Thyroid gland (tissue), 4 donors: Measurements from ENCODE around the gene ETV7.

Source experiments
- CTCF ChIP-seq, 6 experiments: fragments of 200-600 bp in 3 of 6; fragments of 450-650 bp in 3 of 6; sonication (generic) in 3 of 6; IDR thresholded peaks; one replicate each; pipeline ENCODE4 v1.5.1; 2016 to 2019; ENCODE audit warnings: antibody characterized with exemption in 6 of 6, mild to moderate bottlenecking in 2 of 6, inconsistent platforms in 1 of 6, moderate library complexity in 1 of 6
- POLR2A ChIP-seq, 2 donors: fragments of 450-650 bp; IDR thresholded peaks; one replicate each; pipeline ENCODE4 v1.6.1; 2017; ENCODE audit warnings: antibody characterized with exemption in 2 of 2, mild to moderate bottlenecking in 2 of 2, moderate library complexity in 1 of 2

DNA sequence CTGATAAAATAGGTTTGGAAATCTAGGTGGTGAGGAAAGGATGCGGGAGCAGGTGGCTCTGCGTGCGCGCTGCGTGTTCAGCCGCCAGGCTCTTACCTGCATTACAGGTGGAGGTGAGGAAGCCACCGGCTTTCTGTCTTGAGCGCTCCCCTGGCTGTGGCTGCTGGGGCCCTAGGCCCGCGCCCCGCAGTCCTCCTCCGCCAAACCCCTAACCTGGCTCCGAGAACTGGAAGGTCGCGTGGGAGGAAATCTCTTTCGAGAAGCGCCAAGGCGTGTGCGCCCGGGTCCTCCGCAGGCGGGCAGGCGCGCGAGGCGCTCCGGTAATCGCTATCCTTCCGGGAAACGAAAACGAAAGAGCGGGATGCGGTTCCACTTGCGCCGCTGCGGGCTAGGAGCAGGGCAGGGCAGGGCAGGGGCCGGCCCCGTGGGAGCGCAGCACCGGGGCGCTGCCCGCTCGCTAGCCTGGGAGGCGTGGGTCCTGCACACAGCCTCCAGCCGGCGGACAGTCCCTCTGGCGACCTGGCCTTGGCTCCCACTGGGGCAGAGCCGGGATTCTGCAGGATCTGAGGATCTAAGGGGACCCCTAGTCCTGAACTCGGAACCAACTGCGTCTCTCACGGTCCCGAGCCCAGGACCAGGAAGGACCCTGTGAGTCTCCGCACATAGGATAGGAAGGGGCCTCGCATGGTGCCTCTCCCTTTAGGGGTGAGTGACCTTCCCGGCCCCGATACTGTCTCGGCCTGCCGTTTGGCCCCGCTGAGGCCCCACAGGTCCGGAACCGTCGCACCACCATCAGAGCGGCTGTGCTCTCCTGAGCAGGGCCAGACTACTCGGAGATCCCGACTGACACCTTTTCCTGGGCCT lies at the start of gene ETV7:
- TF ChIP-seq CTCF (IDR thresholded peaks at IDR 0.05) (no peak), POLR2A (IDR thresholded peaks at IDR 0.05) (no peak)
